Measurements from ENCODE around the gene EHBP1. TPM values are rescaled to one million over a fixed set of nuclear protein-coding genes. Genes with fewer than 3 reads are reported as not detected.

EHBP1 gene
- polyA plus RNA-seq, 1 of the 3 experiments (the other 2 are of a cell fraction), result 62.7 TPM

- TF ChIP-seq, protein P1, sequence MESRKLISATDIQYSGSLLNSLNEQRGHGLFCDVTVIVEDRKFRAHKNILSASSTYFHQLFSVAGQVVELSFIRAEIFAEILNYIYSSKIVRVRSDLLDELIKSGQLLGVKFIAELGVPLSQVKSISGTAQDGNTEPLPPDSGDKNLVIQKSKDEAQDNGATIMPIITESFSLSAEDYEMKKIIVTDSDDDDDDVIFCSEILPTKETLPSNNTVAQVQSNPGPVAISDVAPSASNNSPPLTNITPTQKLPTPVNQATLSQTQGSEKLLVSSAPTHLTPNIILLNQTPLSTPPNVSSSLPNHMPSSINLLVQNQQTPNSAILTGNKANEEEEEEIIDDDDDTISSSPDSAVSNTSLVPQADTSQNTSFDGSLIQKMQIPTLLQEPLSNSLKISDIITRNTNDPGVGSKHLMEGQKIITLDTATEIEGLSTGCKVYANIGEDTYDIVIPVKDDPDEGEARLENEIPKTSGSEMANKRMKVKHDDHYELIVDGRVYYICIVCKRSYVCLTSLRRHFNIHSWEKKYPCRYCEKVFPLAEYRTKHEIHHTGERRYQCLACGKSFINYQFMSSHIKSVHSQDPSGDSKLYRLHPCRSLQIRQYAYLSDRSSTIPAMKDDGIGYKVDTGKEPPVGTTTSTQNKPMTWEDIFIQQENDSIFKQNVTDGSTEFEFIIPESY (IDR thresholded peaks at IDR 0.05; ENCODE audit: borderline replicate concordance, low read depth), result no peak
- TF ChIP-seq, protein P2, sequence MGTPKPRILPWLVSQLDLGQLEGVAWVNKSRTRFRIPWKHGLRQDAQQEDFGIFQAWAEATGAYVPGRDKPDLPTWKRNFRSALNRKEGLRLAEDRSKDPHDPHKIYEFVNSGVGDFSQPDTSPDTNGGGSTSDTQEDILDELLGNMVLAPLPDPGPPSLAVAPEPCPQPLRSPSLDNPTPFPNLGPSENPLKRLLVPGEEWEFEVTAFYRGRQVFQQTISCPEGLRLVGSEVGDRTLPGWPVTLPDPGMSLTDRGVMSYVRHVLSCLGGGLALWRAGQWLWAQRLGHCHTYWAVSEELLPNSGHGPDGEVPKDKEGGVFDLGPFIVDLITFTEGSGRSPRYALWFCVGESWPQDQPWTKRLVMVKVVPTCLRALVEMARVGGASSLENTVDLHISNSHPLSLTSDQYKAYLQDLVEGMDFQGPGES (IDR thresholded peaks at IDR 0.05; ENCODE audit: low read depth, low read length), result no peak
- TF ChIP-seq TCF12 (IDR thresholded peaks at IDR 0.05) (peak; percentile 52), SMC3 (IDR thresholded peaks at IDR 0.05; ENCODE audit: low read depth, low read length) (no peak), GATA2 (CRISPR knock-in tag; IDR thresholded peaks at IDR 0.05) (no peak), POLR2AphosphoS5 (IDR thresholded peaks at IDR 0.05; ENCODE audit: low read depth, low read length) (0 out of 2 replicates have a peak, but pooled peaks have one; percentile 37), RXRA (IDR thresholded peaks at IDR 0.05; ENCODE audit: borderline replicate concordance, low read depth) (peak; percentile 33; the same call in 1 of the 2 replicates)
Observed at GRCh38 chr2:62672601-62673000, 32.9 kb upstream of the EHBP1 start (continued).

GRCh38 chr2:62675062-62675461 is 30.5 kb upstream of the EHBP1 start:
- no peaks in the 10 kb centered on the region for H3K27me3 ChIP-seq (ENCODE audit: insufficient read depth)
- peaks cover 5% of the 10 kb centered on the region for H3F3A ChIP-seq (replicated peaks; ENCODE audit: insufficient read depth)
- no peak for DNase-seq
- TF ChIP-seq CTCF (IDR thresholded peaks at IDR 0.05), result no peak
- TF ChIP-seq NFIC (IDR thresholded peaks at IDR 0.05; ENCODE audit: borderline replicate concordance), result no peak
- TF ChIP-seq MEF2A (IDR thresholded peaks at IDR 0.05; ENCODE audit: borderline replicate concordance, low read depth), result no peak
- TF ChIP-seq TCF12 (IDR thresholded peaks at IDR 0.05), result no peak
- TF ChIP-seq ELF1 (IDR thresholded peaks at IDR 0.05), result no peak
- no peak for TF ChIP-seq SMC3 (IDR thresholded peaks at IDR 0.05; ENCODE audit: low read depth, low read length)
- TF ChIP-seq RFX5 (IDR thresholded peaks at IDR 0.05; ENCODE audit: low read length), result no peak
- TF ChIP-seq JUND (IDR thresholded peaks at IDR 0.05), result no peak
- TF ChIP-seq FOSL2 (IDR thresholded peaks at IDR 0.05; ENCODE audit: borderline replicate concordance, low read depth), result no peak
- TF ChIP-seq, protein P3, sequence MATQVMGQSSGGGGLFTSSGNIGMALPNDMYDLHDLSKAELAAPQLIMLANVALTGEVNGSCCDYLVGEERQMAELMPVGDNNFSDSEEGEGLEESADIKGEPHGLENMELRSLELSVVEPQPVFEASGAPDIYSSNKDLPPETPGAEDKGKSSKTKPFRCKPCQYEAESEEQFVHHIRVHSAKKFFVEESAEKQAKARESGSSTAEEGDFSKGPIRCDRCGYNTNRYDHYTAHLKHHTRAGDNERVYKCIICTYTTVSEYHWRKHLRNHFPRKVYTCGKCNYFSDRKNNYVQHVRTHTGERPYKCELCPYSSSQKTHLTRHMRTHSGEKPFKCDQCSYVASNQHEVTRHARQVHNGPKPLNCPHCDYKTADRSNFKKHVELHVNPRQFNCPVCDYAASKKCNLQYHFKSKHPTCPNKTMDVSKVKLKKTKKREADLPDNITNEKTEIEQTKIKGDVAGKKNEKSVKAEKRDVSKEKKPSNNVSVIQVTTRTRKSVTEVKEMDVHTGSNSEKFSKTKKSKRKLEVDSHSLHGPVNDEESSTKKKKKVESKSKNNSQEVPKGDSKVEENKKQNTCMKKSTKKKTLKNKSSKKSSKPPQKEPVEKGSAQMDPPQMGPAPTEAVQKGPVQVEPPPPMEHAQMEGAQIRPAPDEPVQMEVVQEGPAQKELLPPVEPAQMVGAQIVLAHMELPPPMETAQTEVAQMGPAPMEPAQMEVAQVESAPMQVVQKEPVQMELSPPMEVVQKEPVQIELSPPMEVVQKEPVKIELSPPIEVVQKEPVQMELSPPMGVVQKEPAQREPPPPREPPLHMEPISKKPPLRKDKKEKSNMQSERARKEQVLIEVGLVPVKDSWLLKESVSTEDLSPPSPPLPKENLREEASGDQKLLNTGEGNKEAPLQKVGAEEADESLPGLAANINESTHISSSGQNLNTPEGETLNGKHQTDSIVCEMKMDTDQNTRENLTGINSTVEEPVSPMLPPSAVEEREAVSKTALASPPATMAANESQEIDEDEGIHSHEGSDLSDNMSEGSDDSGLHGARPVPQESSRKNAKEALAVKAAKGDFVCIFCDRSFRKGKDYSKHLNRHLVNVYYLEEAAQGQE (IDR thresholded peaks at IDR 0.05; ENCODE audit: low read depth, low read length), result no peak
- TF ChIP-seq, protein P2 (IDR thresholded peaks at IDR 0.05; ENCODE audit: low read depth, low read length), result no peak
- TF ChIP-seq FOXJ3 (CRISPR knock-in tag; IDR thresholded peaks at IDR 0.05), result no peak
- TF ChIP-seq, protein P4, sequence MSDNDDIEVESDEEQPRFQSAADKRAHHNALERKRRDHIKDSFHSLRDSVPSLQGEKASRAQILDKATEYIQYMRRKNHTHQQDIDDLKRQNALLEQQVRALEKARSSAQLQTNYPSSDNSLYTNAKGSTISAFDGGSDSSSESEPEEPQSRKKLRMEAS (IDR thresholded peaks at IDR 0.05; ENCODE audit: low read depth), result no peak
- no peak for TF ChIP-seq MXI1 (IDR thresholded peaks at IDR 0.05; ENCODE audit: low read depth, low read length)
- TF ChIP-seq TEAD4 (IDR thresholded peaks at IDR 0.05; ENCODE audit: borderline replicate concordance, insufficient read depth), result no peak
- no peak for TF ChIP-seq TAF1 (IDR thresholded peaks at IDR 0.05; ENCODE audit: borderline replicate concordance, low read depth, low read length)
- ChIA-PET POLR2A (no interaction called here), CTCF (no interaction called here)
- H3K4me3 ChIP-seq (ENCODE audit: low read depth in 2 of 2, low read length in 1 of 2), result no peak overlapping the region
- H2AFZ ChIP-seq (ENCODE audit: low read depth), result no peak overlapping the region
- no peaks in the 10 kb centered on the region for H3K79me2 ChIP-seq (ENCODE audit: insufficient read depth)
- H3K27ac ChIP-seq (ENCODE audit: low read depth in 2 of 2, low read length in 1 of 2), result no peak overlapping the region
- H3K4me2 ChIP-seq, result no peak overlapping the region
- no peaks in the 10 kb centered on the region for H3K36me3 ChIP-seq (replicated peaks in 1 of 2; ENCODE audit: control insufficient read depth in 1 of 2, insufficient read depth in 2 of 2, low read length in 1 of 2)
- H3K9me3 ChIP-seq, result no peaks in the 10 kb centered on the region
- H4K20me1 ChIP-seq (ENCODE audit: insufficient read depth), result no peaks in the 10 kb centered on the region
- no peak overlapping the region for H3K9ac ChIP-seq
- no peaks in the 10 kb centered on the region for H3K9me2 ChIP-seq
- peaks cover 0 to 11% of the 10 kb centered on the region in 2 experiments; a peak in 2 of 4 replicates for H3K4me1 ChIP-seq (ENCODE audit: control insufficient read depth in 1 of 2, insufficient read depth in 2 of 2, low read depth in 1 of 2, low read length in 1 of 2)
